H1 (cell line): Measurements from ENCODE around the gene FOSL1. TPM values are rescaled to one million over a fixed set of nuclear protein-coding genes. Genes with fewer than 3 reads are reported as not detected.

Experiments
- CTCF ChIA-PET: fragments of 300-600 bp; sonication (Branson Sonifier 250); formaldehyde crosslinking; loops from one replicate; lab custom pipeline; 2021; ENCODE audit not compliant: partially characterized antibody; lab: Charles Lee
- POLR2A ChIA-PET: fragments of 300-600 bp; sonication (Branson Sonifier 250); formaldehyde crosslinking; loops from one replicate; lab custom pipeline; 2021; ENCODE audit warnings: inconsistent platforms; ENCODE audit not compliant: partially characterized antibody; lab: Charles Lee
- DNase-seq, 2 experiments: peaks; one replicate each; pipeline versions ENCODE4 v3.0.0 to v3.0.0-alpha.2; 2010 to 2022; ENCODE audit warnings: low spot score in 2 of 2, low read depth in 1 of 2, mixed read lengths in 1 of 2
- FAIRE-seq: peaks from 2 replicates; lab custom pipeline; 2011; peaks lifted over from hg19 to GRCh38; lab: Jason Lieb, UNC
- H2AFZ ChIP-seq: 2 replicates; pipeline ENCODE4 v1.8.1; 2012; ENCODE audit warnings: low read length, inconsistent platforms
- H2AK5ac ChIP-seq: 2 replicates; pipeline ENCODE4 v1.6.1; 2013; ENCODE audit warnings: low read depth, low read length
- H2BK120ac ChIP-seq: replicated peaks from 2 replicates; pipeline ENCODE3; 2013; ENCODE audit warnings: low read depth, low read length, inconsistent platforms
- H2BK12ac ChIP-seq: 2 replicates; pipeline ENCODE4 v1.6.1; 2013; ENCODE audit warnings: low read depth, low read length
- H2BK15ac ChIP-seq: 2 replicates; pipeline ENCODE4 v1.6.1; 2013; ENCODE audit warnings: low read length
- H2BK20ac ChIP-seq: 2 replicates; pipeline ENCODE4 v1.6.1; 2013; ENCODE audit warnings: low read length
- H2BK5ac ChIP-seq: 2 replicates; pipeline ENCODE4 v1.6.1; 2013; ENCODE audit warnings: low read depth, low read length
- H3K14ac ChIP-seq: 2 replicates; pipeline ENCODE4 v1.6.1; 2013; ENCODE audit warnings: inconsistent platforms; ENCODE audit not compliant: insufficient read length
- H3K18ac ChIP-seq: 2 replicates; pipeline ENCODE4 v1.6.1; 2013; ENCODE audit warnings: low read length; ENCODE audit errors: extremely low read depth
- H3K23ac ChIP-seq: 2 replicates; pipeline ENCODE4 v1.6.1; 2013; ENCODE audit warnings: inconsistent platforms; ENCODE audit not compliant: insufficient read length
- H3K23me2 ChIP-seq: 2 replicates; pipeline ENCODE4 v1.6.1; 2013; ENCODE audit warnings: low read depth, low read length
- H3K27ac ChIP-seq: 2 replicates; pipeline ENCODE4 v1.6.1; 2011; ENCODE audit warnings: low read depth, low read length, inconsistent platforms
- H3K27me3 ChIP-seq, 4 experiments: replicated peaks in 1 of 4; 1 replicate in 1 of 4; 2 replicates in 3 of 4; pipeline versions ENCODE4 v1.6.1 to v1.8.1; 2011 to 2013; ENCODE audit warnings: low read length in 3 of 4, mild to moderate bottlenecking in 3 of 4, inconsistent platforms in 2 of 4, mixed read lengths in 2 of 4, moderate library complexity in 1 of 4; ENCODE audit not compliant: control insufficient read depth in 3 of 4, insufficient read depth in 3 of 4; ENCODE audit errors: extremely low read depth in 1 of 4
- H3K36me3 ChIP-seq, 4 experiments: 2 replicates each; pipeline versions ENCODE4 v1.6.1 to v1.8.1; 2011 to 2013; ENCODE audit warnings: mild to moderate bottlenecking in 4 of 4, low read length in 3 of 4, moderate library complexity in 2 of 4, control low read depth in 1 of 4, inconsistent platforms in 1 of 4; ENCODE audit not compliant: insufficient read depth in 4 of 4, control insufficient read depth in 2 of 4
- H3K4ac ChIP-seq: replicated peaks from 2 replicates; pipeline ENCODE3; 2013; ENCODE audit warnings: low read length, low read depth, mixed read lengths, inconsistent platforms; ENCODE audit not compliant: insufficient read length
- H3K4me1 ChIP-seq, 4 experiments: replicated peaks in 1 of 4; 1 replicate in 1 of 4; 2 replicates in 3 of 4; pipeline versions ENCODE4 v1.6.1 to v1.8.1; 2011 to 2013; ENCODE audit warnings: low read length in 3 of 4, inconsistent platforms in 2 of 4, mixed read lengths in 1 of 4; ENCODE audit not compliant: insufficient read depth in 4 of 4, control insufficient read depth in 3 of 4
- H3K4me2 ChIP-seq, 2 experiments: 2 replicates each; pipeline versions ENCODE4 v1.6.1 to v1.8.1; 2011 to 2013; ENCODE audit warnings: low read depth in 2 of 2, low read length in 2 of 2, control low read depth in 1 of 2, inconsistent platforms in 1 of 2, mild to moderate bottlenecking in 1 of 2; ENCODE audit not compliant: insufficient read depth in 1 of 2
- H3K4me3 ChIP-seq, 4 experiments: fragments of 200-600, 300-600 bp in 1 of 4; sonication (generic), shearing (Covaris generic), sonication (Bioruptor Twin) in 1 of 4; 2 replicates each; pipeline versions ENCODE4 v1.5.1 to v1.8.1; 2011 to 2016; ENCODE audit warnings: low read length in 4 of 4, low read depth in 3 of 4, control low read depth in 2 of 4, inconsistent platforms in 2 of 4, mild to moderate bottlenecking in 2 of 4, mixed read lengths in 1 of 4, moderate library complexity in 1 of 4; ENCODE audit not compliant: insufficient read depth in 2 of 4; ENCODE audit errors: extremely low read depth in 1 of 4
- H3K56ac ChIP-seq: replicated peaks from 2 replicates; pipeline ENCODE3; 2013; ENCODE audit warnings: low read depth, mild to moderate bottlenecking, mixed read lengths, low read length, inconsistent platforms; ENCODE audit not compliant: insufficient read length
- H3K79me1 ChIP-seq: 2 replicates; pipeline ENCODE4 v1.6.1; 2013; ENCODE audit warnings: low read depth, low read length, control low read depth
- H3K79me2 ChIP-seq, 2 experiments: 2 replicates each; pipeline versions ENCODE4 v1.6.1 to v1.8.1; 2012 to 2013; ENCODE audit warnings: low read length in 2 of 2, mild to moderate bottlenecking in 2 of 2, inconsistent platforms in 1 of 2; ENCODE audit not compliant: insufficient read depth in 2 of 2, control insufficient read depth in 1 of 2
- H3K9ac ChIP-seq, 4 experiments: replicated peaks in 1 of 4; 1 replicate in 1 of 4; 2 replicates in 3 of 4; pipeline versions ENCODE4 v1.6.1 to v1.8.1; 2011 to 2013; ENCODE audit warnings: low read depth in 3 of 4, low read length in 3 of 4, control low read depth in 2 of 4, mild to moderate bottlenecking in 2 of 4, moderate library complexity in 2 of 4, inconsistent platforms in 1 of 4; ENCODE audit errors: extremely low read depth in 1 of 4
- H3K9me3 ChIP-seq, 2 experiments: 2 replicates each; pipeline versions ENCODE4 v1.6.1 to v1.8.1; 2012 to 2013; ENCODE audit warnings: mild to moderate bottlenecking in 2 of 2, moderate library complexity in 2 of 2, control low read depth in 1 of 2, inconsistent platforms in 1 of 2, low read depth in 1 of 2, low read length in 1 of 2, mixed read lengths in 1 of 2; ENCODE audit not compliant: insufficient read depth in 2 of 2
- H4K20me1 ChIP-seq, 2 experiments: replicated peaks in 1 of 2; 2 replicates each; pipeline versions ENCODE3 to v1.8.1; 2011 to 2013; ENCODE audit warnings: inconsistent platforms in 2 of 2, low read length in 2 of 2, mild to moderate bottlenecking in 1 of 2; ENCODE audit not compliant: insufficient read depth in 2 of 2, control insufficient read depth in 1 of 2
- H4K5ac ChIP-seq: 2 replicates; pipeline ENCODE4 v1.6.1; 2013; ENCODE audit warnings: low read length, low read depth, mixed read lengths, inconsistent platforms; ENCODE audit not compliant: insufficient read length
- H4K8ac ChIP-seq: 2 replicates; pipeline ENCODE4 v1.8.0; 2013; ENCODE audit warnings: mild to moderate bottlenecking, moderate library complexity, low read length, inconsistent platforms; ENCODE audit not compliant: insufficient read depth; ENCODE audit errors: extremely low read depth
- H4K91ac ChIP-seq: replicated peaks from 2 replicates; pipeline ENCODE3; 2013; ENCODE audit warnings: low read length, mixed read lengths, inconsistent platforms; ENCODE audit not compliant: insufficient read length
- GTF2F1 ChIP-seq: IDR thresholded peaks from 2 replicates; pipeline ENCODE4 v1.6.1; 2012; ENCODE audit warnings: low read depth, low read length, improper control_type of control experiment, borderline replicate concordance
- HDAC6 ChIP-seq: IDR thresholded peaks from one replicate; pipeline ENCODE4 v1.7.1; 2012; ENCODE audit warnings: low read depth, mild to moderate bottlenecking, inconsistent platforms, low read length, moderate library complexity
- SAP30 ChIP-seq: fragments of 300-600 bp; sonication (generic); IDR thresholded peaks from 2 replicates; pipeline ENCODE4 v1.7.1; 2012; ENCODE audit warnings: low read length, moderate library complexity, mild to moderate bottlenecking, inconsistent platforms; ENCODE audit not compliant: insufficient read depth, insufficient replicate concordance
- SP4 ChIP-seq: IDR thresholded peaks from 2 replicates; pipeline ENCODE4 v1.6.1; 2012; ENCODE audit warnings: low read length, inconsistent platforms
- WGBS, 2 experiments: shearing (Covaris generic) in 1 of 2; methylation state at CpG; one replicate each; pipeline versions ENCODE4 v1.1.6 to v1.1.7; 2013 to 2015; ENCODE audit warnings: low lambda C conversion rate in 2 of 2, mixed read lengths in 2 of 2, inconsistent platforms in 1 of 2, low coverage in 1 of 2, missing lambda C conversion rate in 1 of 2; ENCODE audit not compliant: insufficient replicate concordance in 2 of 2, insufficient coverage in 1 of 2, insufficient read length in 1 of 2; ENCODE audit errors: extremely low coverage in 1 of 2, missing lambda C conversion rate in 1 of 2; 5-methylcytosine and 5-hydroxymethylcytosine counted together
- polyA plus RNA-seq, 7 experiments: library from polyadenylated mRNA; depleted of rRNA in 3 of 7; stranded (reverse) in 5 of 7; unstranded in 2 of 7; fragments of >200 nt in 5 of 7; fragments of 200-250 nt in 2 of 7; gene quantifications; 1 replicate in 5 of 7; 2 replicates in 1 of 7; 4 replicates in 1 of 7; pipeline versions ENCODE4 v1.2.1 to v1.2.3, GENCODE V29; 2011 to 2013; ENCODE audit warnings: missing spikeins in 2 of 7, mixed read lengths in 2 of 7
- total RNA-seq: library from RNA; stranded (reverse); fragmentation: NEBNext Ultra II Directional; extraction: Animal tissue kit (Norgen Biotek cat#: 25700); gene quantifications from 2 replicates; pipeline ENCODE4 v1.2.1, GENCODE V29; 2021

The FOSL1 gene
- total and polyA plus RNA-seq, 2 of the 8 experiments (the other 6 are each of a cell fraction or from before 2014, with no cell fraction given), result 6.3 to 7.2 TPM

- Histone ChIP-seq H2BK15ac (no peak overlapping the region), H3K14ac (no peak overlapping the region), H2BK120ac (no peak overlapping the region), H2BK12ac (no peak overlapping the region), H4K91ac (no peak overlapping the region), H3K4ac (no peak overlapping the region), H3K79me2 (peaks cover 0 to 7% of the 10 kb centered on the region in 2 experiments; a peak in 2 of 4 replicates), H3K27ac (no peak overlapping the region), H3K18ac (no peak overlapping the region), H3K79me1 (peaks cover 7% of the 10 kb centered on the region; the same call in 1 of the 2 replicates), H3K4me1 (peaks cover 0 to 14% (median 9%) of the 10 kb centered on the region in 4 experiments; a peak in 4 of 7 replicates), H2BK5ac (no peak overlapping the region), H3K23me2 (peaks cover 13% of the 10 kb centered on the region; the same call in 1 of the 2 replicates), H4K20me1 (peaks cover 0 to 3% of the 10 kb centered on the region in 2 experiments), H3K4me2 (no peak overlapping the region), H3K9me3 (no peaks in the 10 kb centered on the region), H3K9ac (no peak overlapping the region), H3K56ac (no peak overlapping the region), H3K27me3 (no peaks in the 10 kb centered on the region), H3K4me3 (no peak overlapping the region), H2AFZ (no peak overlapping the region), H2BK20ac (no peak overlapping the region), H4K8ac (no peak overlapping the region), H3K23ac (no peak overlapping the region), H4K5ac (no peak overlapping the region), H2AK5ac (no peak overlapping the region), H3K36me3 (peaks cover 0 to 8% (median 5%) of the 10 kb centered on the region in 4 experiments; a peak in 4 of 8 replicates)
- FAIRE-seq, result no peak
- no peak for TF ChIP-seq SAP30
- TF ChIP-seq SP4, result no peak
- no peak for TF ChIP-seq HDAC6
- TF ChIP-seq GTF2F1, result no peak
- no peak for DNase-seq
- ChIA-PET CTCF (interaction anchor here (0.8 to 3.5 kb wide), 13 partner anchors 10 to 382 kb away, joined by 3 to 19 read pairs (median 4); partner anchors contain the start of gene FIBP), POLR2A (interaction anchor here (1.0 to 3.0 kb wide), 5 partner anchors 9 to 48 kb away, joined by 3 to 12 read pairs (median 5); partner anchors contain the start of gene CCDC85B)
- WGBS, 2 experiments, result 83% methylated on average over 3 of the region's 3 CpGs; no CpG with 5 or more reads in 1 of the 2 experiments
Observed at GRCh38 chr11:65922565-65922964, 22.4 kb upstream of the FOSL1 start.
